Pons (tissue), 1 donor: Measurements from ENCODE around the gene TIAM2.

ENCODE experiments used
- DNase-seq: peaks from one replicate; pipeline ENCODE4 v3.0.0-alpha.2; 2016; ENCODE audit warnings: low spot score

The TIAM2 gene

GRCh38 chr6:155130161-155130853 is 135.2 kb downstream of the TIAM2 start:
- no peak for DNase-seq

GRCh38 chr6:155132617-155133016 is 137.5 kb downstream of the TIAM2 start:
- DNase-seq = no peak

GRCh38 chr6:155141002-155141401 is 145.9 kb downstream of the TIAM2 start:
- no peak for DNase-seq

DNA sequence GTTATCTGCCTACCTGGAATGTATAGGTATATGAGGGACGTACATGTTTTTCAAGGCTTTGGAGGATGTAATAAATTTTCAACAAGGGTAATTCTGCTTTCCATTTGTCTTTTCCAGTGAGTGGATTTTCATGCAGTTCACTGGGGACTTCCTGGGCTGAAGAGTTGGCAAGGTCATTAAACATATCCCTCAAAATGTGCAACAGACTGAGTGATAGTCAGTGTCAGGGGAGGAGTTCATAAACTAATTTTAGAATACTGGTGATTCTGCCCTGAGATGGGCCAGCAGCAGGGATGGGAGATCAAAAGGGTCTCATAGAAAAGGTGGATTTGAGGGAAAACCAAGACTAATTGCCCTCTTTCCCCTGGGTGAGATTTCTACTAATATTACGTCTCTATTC is 146.4 kb downstream of the TIAM2 start:
- DNase-seq = no peak

- no peak for DNase-seq
These were observed 147.3 kb downstream of the TIAM2 start for GRCh38 chr6:155142168-155143028.

- DNase-seq = no peak
These were observed 148.0 kb downstream of the TIAM2 start for GRCh38 chr6:155143029-155143577.

DNA sequence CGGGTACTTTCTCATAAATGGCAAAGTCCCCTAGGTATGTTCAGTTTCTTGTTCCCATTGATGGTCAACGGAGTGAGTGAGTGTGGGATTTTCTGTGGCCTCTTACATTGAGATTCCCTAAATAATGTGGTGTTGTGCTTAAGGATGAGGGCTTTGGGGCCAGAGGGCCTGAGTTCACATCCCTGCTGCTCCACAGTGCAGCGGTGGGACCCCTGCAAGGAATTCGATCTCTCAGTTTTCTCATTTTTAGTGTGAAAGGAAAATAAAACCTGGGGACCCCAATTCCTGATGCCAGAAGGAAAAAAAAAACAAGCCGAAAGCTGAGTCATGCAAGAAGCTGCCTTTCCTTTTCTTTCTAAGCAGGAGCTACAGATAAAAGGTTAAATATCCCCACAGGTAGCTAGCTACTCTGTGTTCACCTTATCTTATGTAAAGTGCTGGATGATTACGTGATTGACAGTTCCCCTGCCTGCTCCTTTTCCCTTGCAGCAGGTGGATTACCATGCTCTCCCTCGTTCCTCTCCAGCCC is 148.5 kb downstream of the TIAM2 start:
- no peak for DNase-seq

DNA sequence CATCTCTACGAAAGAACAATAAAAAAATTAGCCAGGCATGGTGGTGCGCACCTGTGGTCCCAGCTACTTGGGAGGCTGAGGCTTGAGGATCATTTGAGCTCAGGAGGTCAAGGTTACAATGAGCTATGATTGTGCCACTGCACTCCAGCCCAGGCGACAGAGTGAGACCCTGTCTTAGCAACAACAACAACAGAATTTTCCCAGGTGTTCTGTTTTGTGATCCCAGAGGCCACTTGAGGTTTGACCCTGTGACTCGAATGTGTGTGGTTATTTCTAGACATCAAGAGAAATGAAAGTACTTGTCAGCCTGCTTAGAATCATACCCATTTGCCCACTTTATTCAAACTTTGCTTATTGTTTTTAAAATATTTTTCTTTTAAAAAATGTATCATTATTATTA is 151.1 kb downstream of the TIAM2 start:
- DNase-seq = no peak

DNA sequence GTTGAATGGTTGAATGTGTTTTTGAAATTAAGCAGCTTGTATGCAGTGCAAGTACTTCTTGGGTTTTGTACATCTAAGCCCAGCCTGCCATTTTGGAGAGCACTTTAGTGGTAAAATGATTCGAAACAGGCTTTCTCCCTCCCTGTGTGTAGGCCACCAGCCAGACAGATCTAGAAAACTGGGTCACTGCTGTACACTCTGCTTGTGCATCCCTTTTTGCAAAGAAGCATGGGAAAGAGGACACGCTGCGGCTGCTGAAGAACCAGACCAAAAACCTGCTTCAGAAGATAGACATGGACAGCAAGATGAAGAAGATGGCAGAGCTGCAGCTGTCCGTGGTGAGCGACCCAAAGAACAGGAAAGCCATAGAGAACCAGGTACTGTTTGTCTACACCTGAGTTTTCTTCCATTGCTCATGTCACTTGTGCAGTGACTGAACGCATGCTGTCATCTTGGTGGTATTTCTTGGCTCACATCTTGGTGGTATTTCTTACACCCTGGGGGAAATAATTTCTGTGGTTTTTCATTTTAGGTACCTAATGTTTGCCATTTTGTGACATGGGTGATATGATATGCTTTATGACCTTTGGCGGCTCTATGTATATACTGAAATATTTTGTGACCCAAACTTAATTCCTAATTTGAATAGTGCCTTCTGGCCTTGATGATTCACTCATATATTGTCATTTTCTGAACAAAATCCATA is 153.0 kb downstream of the TIAM2 start:
- DNase-seq = no peak

GRCh38 chr6:155150967-155151671 is 156.0 kb downstream of the TIAM2 start:
- DNase-seq = no peak

DNA sequence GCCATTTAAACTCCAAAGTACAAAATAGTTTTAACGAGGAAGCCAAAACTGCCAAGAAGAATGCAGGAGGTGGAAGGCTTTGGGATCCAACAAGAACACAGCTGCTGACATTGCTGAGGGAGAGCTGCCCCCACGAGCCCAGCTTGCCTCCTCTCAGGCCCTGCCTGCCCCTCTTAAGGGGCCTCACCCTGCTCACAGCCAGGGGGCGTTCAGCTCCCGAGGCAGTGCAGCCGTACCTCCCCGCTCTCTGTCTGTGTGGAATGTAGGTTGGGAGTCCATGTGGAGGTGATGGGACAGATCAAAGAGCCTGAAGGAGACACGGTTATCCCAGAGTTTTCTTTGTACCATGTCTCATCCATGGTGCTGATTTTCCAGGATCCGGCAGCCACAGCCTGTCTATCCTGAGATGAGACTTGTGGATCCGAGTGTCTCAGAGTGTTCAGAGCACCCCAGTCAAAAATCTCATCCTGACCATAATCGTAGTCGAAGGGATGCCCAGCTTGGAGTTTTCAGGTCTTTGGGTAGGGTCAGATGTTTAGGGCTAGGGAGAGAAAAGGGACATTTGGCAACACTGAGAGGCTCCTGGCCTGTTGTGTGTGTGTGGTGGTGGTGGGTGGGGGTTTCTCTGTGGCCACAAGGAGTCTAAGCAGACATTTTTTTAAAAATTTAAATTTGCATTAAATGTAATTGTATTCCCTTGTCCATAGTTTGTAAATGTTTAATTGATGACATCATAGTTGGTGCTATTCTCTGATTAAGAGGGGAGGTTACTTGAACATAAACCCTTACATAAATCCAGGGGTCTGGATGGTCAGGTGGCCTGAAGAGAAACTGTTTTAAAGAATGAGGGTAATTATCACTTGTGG is 157.3 kb downstream of the TIAM2 start:
- no peak for DNase-seq

DNA sequence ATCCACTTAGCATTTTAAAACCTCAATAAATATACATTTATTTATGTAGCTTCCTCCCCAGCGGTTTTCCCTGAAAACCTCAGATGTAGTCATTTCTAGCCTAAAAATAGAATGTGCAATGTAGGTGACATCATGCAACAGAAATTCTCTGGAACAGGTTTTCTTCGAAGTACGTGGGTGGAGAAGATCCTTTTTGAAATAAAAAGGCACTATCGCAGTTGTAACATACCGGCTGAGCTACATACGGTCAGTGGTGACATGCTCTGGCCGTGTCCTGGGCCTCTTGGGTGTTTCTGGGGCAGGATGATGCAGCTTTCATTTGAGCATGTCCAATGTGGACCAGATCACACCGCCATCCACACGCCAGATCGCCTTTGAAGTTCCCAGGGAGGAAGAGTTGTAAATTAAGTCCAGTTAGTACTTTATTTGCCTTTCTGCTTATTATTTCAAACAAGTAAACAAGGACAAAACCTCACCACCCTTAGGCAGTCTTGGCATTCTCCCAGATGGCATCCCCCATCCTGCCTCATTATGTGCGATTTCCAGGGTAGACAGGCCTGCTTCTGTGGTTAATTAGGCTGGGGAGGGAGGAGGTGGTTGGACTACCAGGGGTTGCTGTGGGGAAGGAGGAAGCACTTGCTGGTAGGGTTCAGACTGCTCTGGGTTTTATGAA is 159.2 kb downstream of the TIAM2 start:
- DNase-seq = no peak

- no peak for DNase-seq
These were observed 160.8 kb downstream of the TIAM2 start for GRCh38 chr6:155155787-155156447.

DNA sequence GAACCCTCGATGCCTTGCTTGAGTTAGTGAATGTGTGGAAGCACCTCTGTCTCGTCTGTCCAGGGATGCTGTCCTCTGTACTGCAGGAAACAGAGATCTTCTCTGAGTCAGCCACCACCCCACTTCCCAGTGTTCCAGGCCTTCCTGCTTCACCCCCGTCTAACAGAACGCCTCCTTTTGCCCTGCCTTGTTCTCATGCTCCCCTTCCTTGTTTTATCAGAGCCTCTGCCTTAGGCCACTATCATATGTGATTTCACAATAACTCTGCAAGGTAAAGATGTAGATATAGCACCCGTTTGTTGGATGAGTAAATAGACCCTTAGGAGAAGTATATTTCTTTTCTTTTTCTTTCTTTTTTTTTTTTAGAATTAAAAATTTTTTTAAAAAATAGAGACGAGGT is 162.0 kb downstream of the TIAM2 start:
- no peak for DNase-seq

DNA sequence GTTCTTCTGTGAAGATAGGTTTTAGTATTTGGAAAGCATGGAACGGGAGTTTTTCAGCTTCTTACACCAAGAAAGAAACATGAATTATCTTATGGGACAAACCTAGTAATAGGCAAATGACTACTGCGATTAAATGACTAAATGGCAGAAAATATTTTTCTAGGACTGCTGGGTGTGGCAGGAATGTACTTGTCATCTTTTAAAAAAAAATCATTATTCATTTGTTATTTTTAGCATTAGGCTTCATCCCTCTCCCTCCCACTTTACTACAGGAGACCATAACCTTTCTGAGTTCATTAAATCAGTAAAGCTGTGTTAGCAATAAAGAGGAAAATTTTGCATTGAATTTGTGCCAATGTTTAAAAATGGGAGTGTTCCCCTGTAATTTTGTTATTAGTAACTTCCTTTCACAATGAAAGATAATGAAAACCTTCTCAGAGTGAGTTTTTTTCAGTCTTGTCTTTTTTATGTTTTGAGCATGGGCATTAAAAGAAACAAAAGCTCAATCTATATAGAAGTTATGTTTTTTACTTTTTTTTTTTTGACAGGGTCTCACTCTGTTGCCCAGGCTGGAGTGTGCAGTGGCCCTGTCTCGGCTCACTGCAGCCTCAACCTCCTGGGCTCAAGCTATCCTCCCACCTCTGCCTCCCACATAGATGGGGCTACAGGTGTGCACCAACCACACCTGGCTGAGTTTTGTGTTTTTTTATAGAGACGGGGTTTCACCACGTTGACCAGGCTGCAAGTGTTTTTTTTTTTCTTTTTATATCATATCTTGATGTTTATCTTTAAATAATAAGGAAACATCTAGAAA is 163.1 kb downstream of the TIAM2 start:
- DNase-seq = no peak

DNA sequence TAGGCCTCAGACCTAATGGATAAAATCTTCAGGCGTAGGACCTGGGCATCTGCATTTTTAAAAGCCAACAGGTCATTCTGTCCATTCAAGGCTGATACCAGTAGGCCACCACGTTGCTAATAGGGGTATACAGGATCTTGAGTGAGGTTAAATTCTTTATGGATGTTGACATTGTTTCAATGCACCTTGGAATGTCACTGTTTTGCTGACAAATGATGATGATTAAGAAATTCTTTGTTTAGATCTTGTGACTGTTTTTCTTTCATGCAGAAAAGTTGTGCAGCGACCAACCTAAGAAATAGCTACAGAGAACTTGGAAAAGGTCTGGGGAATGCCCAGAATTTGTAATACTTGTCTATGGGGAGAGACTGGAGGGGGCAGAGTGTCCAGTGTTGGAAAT is 167.6 kb downstream of the TIAM2 start:
- DNase-seq = no peak

- no peak for DNase-seq
These were observed 168.5 kb downstream of the TIAM2 start for GRCh38 chr6:155163601-155164000.

- no peak for DNase-seq
These were observed 170.1 kb downstream of the TIAM2 start for GRCh38 chr6:155165029-155165710.
